Tibial nerve (tissue), 4 donors: ENCODE results near the gene FNBP1. TPM values are rescaled to one million over a fixed set of nuclear protein-coding genes. Genes with fewer than 3 reads are reported as not detected.

Source experiments
- DNase-seq, 2 donors: peaks; one replicate each; pipeline ENCODE4 v3.0.0-alpha.2; 2019; ENCODE audit warnings: low spot score in 2 of 2
- H3K27ac ChIP-seq, 4 donors: fragments of 200-600 bp; sonication (generic) in 3 of 4; one replicate each; pipeline ENCODE4 v1.5.1; 2017 to 2019; ENCODE audit warnings: mild to moderate bottlenecking in 1 of 4
- H3K27me3 ChIP-seq, 2 donors: fragments of 200-600 bp; sonication (generic) in 1 of 2; one replicate each; pipeline versions ENCODE4 v1.5.1 to v1.6.0; 2017 to 2019
- H3K36me3 ChIP-seq, 3 donors: fragments of 200-600 bp; sonication (generic); one replicate each; pipeline ENCODE4 v1.5.1; 2018 to 2019
- H3K4me1 ChIP-seq, 4 donors: fragments of 200-600 bp; sonication (generic) in 3 of 4; one replicate each; pipeline ENCODE4 v1.5.1; 2017 to 2019
- H3K4me3 ChIP-seq, 4 donors: fragments of 200-600 bp; sonication (generic) in 3 of 4; one replicate each; pipeline ENCODE4 v1.5.1; 2017 to 2019; ENCODE audit warnings: mild to moderate bottlenecking in 1 of 4, moderate library complexity in 1 of 4
- H3K9me3 ChIP-seq, 4 donors: fragments of 200-600 bp; sonication (generic) in 3 of 4; one replicate each; pipeline ENCODE4 v1.5.1; 2017 to 2019
- CTCF ChIP-seq, 5 experiments: fragments of 200-600 bp in 3 of 5; fragments of 450-650 bp in 2 of 5; sonication (generic) in 3 of 5; IDR thresholded peaks; one replicate each; pipeline ENCODE4 v1.5.1; 2016 to 2019; ENCODE audit warnings: antibody characterized with exemption in 5 of 5, mild to moderate bottlenecking in 3 of 5, moderate library complexity in 2 of 5
- EP300 ChIP-seq, 2 donors: sonication (generic); formaldehyde crosslinking; IDR thresholded peaks; one replicate each; pipeline ENCODE4 v1.6.1; 2017; ENCODE audit warnings: antibody characterized with exemption in 2 of 2, mild to moderate bottlenecking in 1 of 2
- POLR2A ChIP-seq, 2 donors: fragments of 450-650 bp; IDR thresholded peaks; one replicate each; pipeline ENCODE4 v1.6.1; 2017; ENCODE audit warnings: antibody characterized with exemption in 2 of 2, mild to moderate bottlenecking in 2 of 2, moderate library complexity in 2 of 2
- WGBS, 2 donors: methylation state at CpG; one replicate each; pipeline ENCODE4 v1.1.5; 2018; 5-methylcytosine and 5-hydroxymethylcytosine counted together
- total RNA-seq, 4 donors: library from RNA; depleted of rRNA; stranded (reverse); fragments of >200 nt; gene quantifications; one replicate each; pipeline ENCODE4 v1.1.0, GENCODE V29; 2016

FNBP1 gene
- total RNA-seq, 4 donors from 2014 or later: 77.0 to 114 (median 86.4) TPM

DNA sequence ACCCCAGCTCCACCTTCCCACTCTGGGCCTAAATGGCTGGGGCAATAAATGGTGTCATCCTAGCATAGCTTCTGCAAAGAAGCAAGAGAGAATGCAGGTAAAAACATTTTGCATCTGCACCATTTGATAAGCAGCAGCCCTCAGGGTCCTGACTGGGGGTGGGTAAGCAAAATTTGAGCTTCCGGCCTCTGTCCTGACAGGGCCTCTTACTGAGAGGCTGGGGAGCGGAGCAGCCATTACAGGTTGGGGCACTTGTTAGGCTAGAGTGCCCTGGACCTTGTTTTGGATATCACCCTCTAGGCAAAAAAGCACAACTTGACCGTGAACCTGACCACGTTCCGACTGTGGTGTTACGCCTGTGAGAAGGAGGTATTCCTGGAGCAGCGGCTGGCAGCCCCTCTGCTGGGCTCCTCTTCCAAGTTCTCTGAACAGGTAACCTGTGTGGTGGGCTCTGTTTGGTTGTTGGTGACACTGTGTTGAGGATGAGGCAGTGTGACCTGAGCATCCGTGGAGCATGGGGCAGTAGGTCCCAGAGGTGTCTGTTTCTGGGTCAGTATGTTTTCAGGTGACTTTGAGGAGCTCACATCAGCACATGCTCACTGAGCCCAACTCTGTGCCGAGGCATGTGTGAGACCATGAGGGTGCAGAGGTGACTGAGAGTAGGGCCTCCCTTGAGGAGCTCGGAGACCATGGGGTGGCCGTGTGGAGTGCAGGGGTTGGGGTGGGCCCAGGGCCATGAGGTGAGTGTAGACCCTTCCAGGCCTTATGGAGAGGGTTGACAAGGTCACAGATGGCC is 184.6 kb downstream of the FNBP1 start:
- Histone ChIP-seq H3K27ac (no peak overlapping the region), H3K4me3 (no peak overlapping the region), H3K27me3 (no peaks in the 10 kb centered on the region), H3K36me3 (peaks cover 3 to 87% (median 29%) of the 10 kb centered on the region in 3 donors), H3K9me3 (no peaks in the 10 kb centered on the region), H3K4me1 (peaks cover 0 to 4% (median 0%) of the 10 kb centered on the region in 4 donors)
- TF ChIP-seq POLR2A (IDR thresholded peaks at IDR 0.05) (no peak), EP300 (IDR thresholded peaks at IDR 0.05) (no peak), CTCF (IDR thresholded peaks at IDR 0.05) (no peak)
- 84 to 89% methylated on average over 8 to 10 of the region's 11 CpGs for WGBS, 2 donors
- no peak for DNase-seq

DNA sequence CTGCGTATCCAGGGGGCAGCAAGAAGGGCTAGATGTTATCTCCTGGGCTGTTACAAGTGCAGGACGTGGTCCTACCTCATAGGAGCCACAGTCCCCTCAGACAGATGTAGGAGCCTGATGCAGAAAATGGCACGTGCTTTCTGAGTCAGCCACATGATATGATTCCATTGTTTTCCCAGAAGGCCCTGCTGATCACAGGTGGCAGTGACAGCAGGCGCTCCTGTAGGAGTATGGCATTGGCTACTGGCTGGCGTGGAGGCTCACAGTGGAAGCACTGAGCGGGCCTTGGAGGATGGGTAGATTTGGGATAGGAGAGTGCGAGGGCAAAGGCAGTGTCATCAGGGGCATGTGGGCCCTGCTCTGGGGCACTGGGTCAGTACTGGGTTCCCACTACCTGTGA is 185.8 kb downstream of the FNBP1 start:
- H3K4me1 ChIP-seq: peaks cover 0 to 4% (median 0%) of the 10 kb centered on the region in 4 donors
- no peak overlapping the region for H3K4me3 ChIP-seq
- no peaks in the 10 kb centered on the region for H3K27me3 ChIP-seq
- H3K9me3 ChIP-seq: no peaks in the 10 kb centered on the region
- peaks cover 3 to 88% (median 36%) of the 10 kb centered on the region in 3 donors for H3K36me3 ChIP-seq
- no peak for TF ChIP-seq POLR2A (IDR thresholded peaks at IDR 0.05)
- no peak for TF ChIP-seq CTCF (IDR thresholded peaks at IDR 0.05)
- no peak for TF ChIP-seq EP300 (IDR thresholded peaks at IDR 0.05)
- no peak overlapping the region for H3K27ac ChIP-seq
- 85 to 92% methylated on average over 7 of the region's 7 CpGs for WGBS, 2 donors
- no peak for DNase-seq

DNA sequence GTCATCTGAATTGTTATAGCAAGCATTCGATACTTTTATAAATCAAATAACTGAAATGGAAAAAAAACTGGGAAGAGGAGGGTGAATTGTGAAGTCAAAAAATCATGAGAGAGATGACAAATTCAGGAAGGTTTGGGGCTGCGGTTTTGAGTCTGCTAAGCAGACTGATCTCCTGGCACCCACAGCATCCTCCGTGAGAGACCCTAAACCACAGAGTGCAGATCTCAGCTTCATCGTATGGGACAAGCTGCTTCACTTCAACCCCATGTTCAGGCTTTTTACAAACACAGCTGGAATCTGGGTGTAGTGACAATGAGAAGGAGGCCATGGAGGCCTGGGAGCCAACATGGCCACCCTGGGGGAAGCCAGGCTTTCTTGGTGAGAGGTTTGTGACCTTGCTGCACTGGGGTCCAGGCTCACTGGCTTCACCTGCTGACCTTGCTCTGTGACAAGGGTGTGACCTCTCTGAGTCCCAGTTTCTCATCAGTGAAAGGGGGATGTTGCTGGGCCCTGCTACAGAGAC is 188.3 kb downstream of the FNBP1 start:
- Histone ChIP-seq H3K27ac (no peak overlapping the region), H3K4me3 (no peak overlapping the region), H3K27me3 (no peaks in the 10 kb centered on the region), H3K9me3 (no peaks in the 10 kb centered on the region), H3K4me1 (peaks cover 0 to 4% (median 0%) of the 10 kb centered on the region in 4 donors), H3K36me3 (peaks cover 0 to 93% (median 22%) of the 10 kb centered on the region in 3 donors)
- WGBS, 2 donors: 88 to 94% methylated on average over 4 of the region's 4 CpGs
- TF ChIP-seq EP300 (IDR thresholded peaks at IDR 0.05) (no peak), CTCF (IDR thresholded peaks at IDR 0.05) (no peak), POLR2A (IDR thresholded peaks at IDR 0.05) (no peak)
- DNase-seq: no peak

GRCh38 chr9:129853614-129854013 is 189.4 kb downstream of the FNBP1 start:
- no peak for DNase-seq
- TF ChIP-seq CTCF (IDR thresholded peaks at IDR 0.05) (no peak), EP300 (IDR thresholded peaks at IDR 0.05) (no peak), POLR2A (IDR thresholded peaks at IDR 0.05) (no peak)
- Histone ChIP-seq H3K27me3 (no peaks in the 10 kb centered on the region), H3K36me3 (peaks cover 0 to 94% (median 21%) of the 10 kb centered on the region in 3 donors), H3K27ac (no peak overlapping the region), H3K9me3 (no peaks in the 10 kb centered on the region), H3K4me3 (no peak overlapping the region), H3K4me1 (peaks cover 0 to 12% (median 0%) of the 10 kb centered on the region in 4 donors)
- WGBS, 2 donors: 56 to 59% methylated on average over 3 of the region's 3 CpGs

DNA sequence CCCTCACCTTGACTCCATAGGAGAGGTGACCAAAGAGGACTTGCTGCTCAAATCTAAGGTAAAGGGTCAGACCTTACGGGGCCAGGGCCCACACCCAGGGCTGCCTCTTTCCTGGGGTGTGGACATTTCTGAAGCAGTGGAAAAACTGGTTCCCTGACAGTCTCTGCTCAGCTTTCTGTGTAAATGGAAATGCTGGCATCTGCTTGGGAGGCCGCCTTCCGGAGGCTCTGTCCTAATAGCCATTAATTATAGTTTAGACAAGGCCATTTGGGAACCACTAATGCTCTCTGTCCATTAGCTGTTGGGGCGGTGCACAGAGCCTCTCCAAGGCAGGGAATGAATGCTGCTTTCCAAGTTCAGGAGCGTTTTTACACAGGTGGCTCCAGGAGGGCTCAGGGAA is 190.4 kb downstream of the FNBP1 start:
- TF ChIP-seq EP300 (IDR thresholded peaks at IDR 0.05) (no peak), CTCF (IDR thresholded peaks at IDR 0.05) (no peak), POLR2A (IDR thresholded peaks at IDR 0.05) (no peak)
- peaks cover 0 to 12% (median 0%) of the 10 kb centered on the region in 4 donors for H3K4me1 ChIP-seq

More for the DNA sequence above, 190.4 kb downstream of the FNBP1 start:
- H3K4me3 ChIP-seq: no peak overlapping the region
- peaks cover 0 to 84% (median 14%) of the 10 kb centered on the region in 3 donors for H3K36me3 ChIP-seq
- no peaks in the 10 kb centered on the region for H3K9me3 ChIP-seq
- WGBS, 2 donors: 76 to 91% methylated on average over 5 of the region's 5 CpGs
- no peak for DNase-seq
- H3K27me3 ChIP-seq: no peaks in the 10 kb centered on the region
- no peak overlapping the region for H3K27ac ChIP-seq
